ENCODE results near the gene LRAT. TPM values are rescaled to one million over a fixed set of nuclear protein-coding genes. Genes with fewer than 3 reads are reported as not detected.

Gene LRAT
- total RNA-seq, 1 experiment from 2014 or later = 20.4 TPM

DNA sequence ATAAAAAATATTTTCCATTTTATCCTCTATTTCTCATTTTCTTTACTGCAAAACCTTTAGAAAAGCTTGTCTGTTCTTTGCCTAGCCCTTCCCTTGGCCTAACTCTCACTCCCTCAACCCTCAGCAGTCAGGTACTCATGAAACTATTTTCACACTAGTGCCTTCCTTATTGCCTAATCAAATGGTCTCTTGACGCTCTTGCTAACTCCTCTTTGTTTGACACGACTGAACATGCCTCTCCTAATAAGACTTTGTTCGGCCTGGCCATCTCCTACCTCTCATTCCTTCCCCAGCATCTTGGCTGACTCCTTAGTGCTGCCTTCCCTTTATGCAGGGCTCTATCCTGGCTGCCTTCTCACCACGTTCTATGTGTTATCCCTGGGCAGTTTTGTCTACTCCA, 11.1 kb upstream of the LRAT start:
- H3K9ac ChIP-seq (ENCODE audit: extremely low read depth, insufficient read length, low read length) = no peak overlapping the region
- H3K27ac ChIP-seq (ENCODE audit: insufficient read length, low read depth, low read length) = no peak overlapping the region
- no peaks in the 10 kb centered on the region for H3K23me2 ChIP-seq (ENCODE audit: insufficient read length, low read depth, low read length, poor library complexity, severe bottlenecking)
- H3K4me2 ChIP-seq (ENCODE audit: insufficient read depth, insufficient read length, low read length) = no peak overlapping the region
- H3K9me3 Mint-ChIP-seq = no peaks in the 10 kb centered on the region
- H2BK12ac ChIP-seq (ENCODE audit: insufficient read length, low read depth, low read length) = no peak overlapping the region
- no peak overlapping the region for H2BK20ac ChIP-seq (ENCODE audit: low read depth, low read length, poor library complexity, severe bottlenecking)
- no peaks in the 10 kb centered on the region for H3K36me3 Mint-ChIP-seq (ENCODE audit: insufficient read depth in 1 of 3, low read depth in 3 of 3)
- no peak overlapping the region for H2AK5ac ChIP-seq (ENCODE audit: insufficient read length, low read length)
- H4K91ac ChIP-seq (ENCODE audit: insufficient read length, low read depth, low read length) = no peak overlapping the region
- no peak overlapping the region for H3K27ac Mint-ChIP-seq
- no peak overlapping the region for H3K14ac ChIP-seq (ENCODE audit: insufficient read depth, low read length)
- H3T11ph ChIP-seq (ENCODE audit: low read length) = no peak overlapping the region
- H3K4me1 Mint-ChIP-seq = peaks cover 4 to 10% of the 10 kb centered on the region in 2 experiments; a peak in 2 of 4 replicates
- no CpG with 5 or more reads among the region's 4 CpGs for WGBS (ENCODE audit: extremely low coverage, insufficient read length, low lambda C conversion rate)
- no peak overlapping the region for H2BK5ac ChIP-seq (ENCODE audit: insufficient read length, low read length)
- no peak overlapping the region for H2BK15ac ChIP-seq (ENCODE audit: low read depth, low read length)
- no peak overlapping the region for H3K4me3 Mint-ChIP-seq
- H4K20me1 ChIP-seq (ENCODE audit: control insufficient read depth, insufficient read depth, insufficient read length) = no peaks in the 10 kb centered on the region
- no peaks in the 10 kb centered on the region for H3K4me1 ChIP-seq (ENCODE audit: insufficient read depth, low read length)
- no peak overlapping the region for H4K5ac ChIP-seq (ENCODE audit: insufficient read length, low read depth, low read length)
- H3K79me2 ChIP-seq (ENCODE audit: insufficient read depth, low read length) = no peaks in the 10 kb centered on the region
- no peak overlapping the region for H3K56ac ChIP-seq (ENCODE audit: insufficient read length, low read depth, low read length)
- H2BK120ac ChIP-seq (ENCODE audit: low read depth, low read length, poor library complexity, severe bottlenecking) = no peak overlapping the region
- TF ChIP-seq CTCF (conservative IDR thresholded peaks at IDR 0.05) = no peak
- no peak for DNase-seq
- H3K9me3 ChIP-seq (ENCODE audit: control insufficient read depth, low read depth, low read length) = no peaks in the 10 kb centered on the region
- no peaks in the 10 kb centered on the region for H3K79me1 ChIP-seq (ENCODE audit: insufficient read depth, low read depth, low read length, poor library complexity, severe bottlenecking)
- H2AFZ ChIP-seq (ENCODE audit: low read length) = no peak overlapping the region
- no peaks in the 10 kb centered on the region for H3K27me3 ChIP-seq (ENCODE audit: insufficient read depth, low read length)
- no peak overlapping the region for H3K18ac ChIP-seq (ENCODE audit: insufficient read length, low read depth, low read length)
- no peak overlapping the region for H3K4ac ChIP-seq (ENCODE audit: low read depth, low read length)
- H3K27me3 Mint-ChIP-seq (ENCODE audit: low read depth) = peaks cover 6% of the 10 kb centered on the region; the same call in 1 of the 2 replicates
- H3K23ac ChIP-seq (ENCODE audit: insufficient read length, low read depth, low read length) = no peak overlapping the region
- no peak overlapping the region for H4K8ac ChIP-seq (replicated peaks; ENCODE audit: insufficient read length, low read depth, low read length)
